Measurements from ENCODE around the gene MICU1. TPM values are rescaled to one million over a fixed set of nuclear protein-coding genes. Genes with fewer than 3 reads are reported as not detected.

MICU1 gene
- total and polyA plus RNA-seq, 10 of the 15 experiments (the other 5 are each of a cell fraction or from before 2014, with no cell fraction given), result 18.2 to 36.4 (median 22.2) TPM

GRCh38 chr10:72429931-72430330, 195.9 kb downstream of the MICU1 start:
- Histone ChIP-seq H3K27me3 (replicated peaks in 1 of 2; ENCODE audit: control insufficient read depth in 2 of 2, insufficient read depth in 2 of 2, low read length in 1 of 2) (no peaks in the 10 kb centered on the region), H3K79me2 (ENCODE audit: control insufficient read depth, insufficient read depth, low read length) (no peaks in the 10 kb centered on the region), H3K4me1 (ENCODE audit: control insufficient read depth, insufficient read depth, low read length) (no peaks in the 10 kb centered on the region), H3K27ac (ENCODE audit: control insufficient read depth, insufficient read depth) (no peak overlapping the region), H3K4me3 (no peak overlapping the region), H3K9ac (ENCODE audit: control insufficient read depth, insufficient read depth, low read length) (no peak overlapping the region), H3K4me2 (ENCODE audit: control insufficient read depth, insufficient read depth) (no peak overlapping the region), H3K9me3 (replicated peaks; ENCODE audit: control insufficient read depth, insufficient read depth, low read length) (no peaks in the 10 kb centered on the region), H2AFZ (ENCODE audit: control insufficient read depth, low read depth, low read length) (no peak overlapping the region), H3K36me3 (ENCODE audit: control insufficient read depth in 2 of 2, insufficient read depth in 2 of 2, low read length in 1 of 2) (no peaks in the 10 kb centered on the region), H4K20me1 (ENCODE audit: control insufficient read depth, insufficient read depth) (no peaks in the 10 kb centered on the region)
- DNase-seq (ENCODE audit: low read depth, low spot score) (no peak), ATAC-seq (no peak), FAIRE-seq (no peak)
- ChIA-PET CTCF (no interaction called here), RAD21 (ENCODE audit: unreplicated experiment) (no interaction called here), POLR2A (no interaction called here), SMC1A (ENCODE audit: uncharacterized antibody, unreplicated experiment) (interaction anchor here (0.6 kb wide), 1 partner anchor 14 kb away, joined by 3 read pairs; no protein-coding TSS in a partner anchor)
- intact Hi-C loops (cut with micrococcal nuclease; ENCODE audit: unreplicated experiment) (no loop called here), in situ Hi-C loops (cut with MboI) (no loop called here)
- WGBS (ENCODE audit: insufficient coverage, insufficient replicate concordance, low lambda C conversion rate, missing lambda C conversion rate), result 88% methylated on average over 1 of the region's 1 CpG
- BruUV-seq (replicated peaks), result no TSS peak
- no peak for TF ChIP-seq IKZF1 (conservative IDR thresholded peaks at IDR 0.05)
- no peak for TF ChIP-seq SUPT20H (IDR thresholded peaks at IDR 0.05; ENCODE audit: borderline replicate concordance, control insufficient read depth, low read depth, low read length)
- no peak for TF ChIP-seq ZNF384 (IDR thresholded peaks at IDR 0.05; ENCODE audit: borderline replicate concordance, low read depth, low read length)
- no peak for TF ChIP-seq E4F1 (IDR thresholded peaks at IDR 0.05; ENCODE audit: borderline replicate concordance, partially characterized antibody)
- no peak for TF ChIP-seq BMI1 (IDR thresholded peaks at IDR 0.05; ENCODE audit: borderline replicate concordance)
- TF ChIP-seq CHD4 (IDR thresholded peaks at IDR 0.05), result no peak
- no peak for TF ChIP-seq CUX1 (IDR thresholded peaks at IDR 0.05; ENCODE audit: insufficient replicate concordance, low read depth, low read length)
- TF ChIP-seq JUND (IDR thresholded peaks at IDR 0.05; ENCODE audit: low read depth, low read length), result no peak
- TF ChIP-seq STAT3 (IDR thresholded peaks at IDR 0.05; ENCODE audit: low read depth, low read length), result no peak
- TF ChIP-seq ESRRA (IDR thresholded peaks at IDR 0.05; ENCODE audit: low read length), result no peak
- no peak for TF ChIP-seq IRF3 (IDR thresholded peaks at IDR 0.05)
- no peak for TF ChIP-seq SUZ12 (IDR thresholded peaks at IDR 0.05; ENCODE audit: unreplicated experiment)
- TF ChIP-seq SP1 (IDR thresholded peaks at IDR 0.05; ENCODE audit: low read depth, low read length), result no peak
- TF ChIP-seq ZNF217 (IDR thresholded peaks at IDR 0.05), result no peak
- TF ChIP-seq ZBED1 (IDR thresholded peaks at IDR 0.05; ENCODE audit: borderline replicate concordance), result no peak
- no peak for TF ChIP-seq ZNF622 (IDR thresholded peaks at IDR 0.05)
- no peak for TF ChIP-seq GATAD2B (conservative IDR thresholded peaks at IDR 0.05; ENCODE audit: low read depth)

Measured in GM12878 (cell line).